K562 treated with DMSO at 1 percent for 4 hours (cell line): ENCODE measurements around the gene ELOF1. TPM values are rescaled to one million over a fixed set of nuclear protein-coding genes. Genes with fewer than 3 reads are reported as not detected.

Experiments used
- total RNA-seq: library from RNA; unstranded; fragments of 300-600 nt; gene quantifications from 2 replicates; pipeline ENCODE4 v1.2.3, GENCODE V29; 2022; ENCODE audit not compliant: insufficient read depth

The ELOF1 gene
- total RNA-seq: 119 and 127 TPM in 2 replicates

DNA sequence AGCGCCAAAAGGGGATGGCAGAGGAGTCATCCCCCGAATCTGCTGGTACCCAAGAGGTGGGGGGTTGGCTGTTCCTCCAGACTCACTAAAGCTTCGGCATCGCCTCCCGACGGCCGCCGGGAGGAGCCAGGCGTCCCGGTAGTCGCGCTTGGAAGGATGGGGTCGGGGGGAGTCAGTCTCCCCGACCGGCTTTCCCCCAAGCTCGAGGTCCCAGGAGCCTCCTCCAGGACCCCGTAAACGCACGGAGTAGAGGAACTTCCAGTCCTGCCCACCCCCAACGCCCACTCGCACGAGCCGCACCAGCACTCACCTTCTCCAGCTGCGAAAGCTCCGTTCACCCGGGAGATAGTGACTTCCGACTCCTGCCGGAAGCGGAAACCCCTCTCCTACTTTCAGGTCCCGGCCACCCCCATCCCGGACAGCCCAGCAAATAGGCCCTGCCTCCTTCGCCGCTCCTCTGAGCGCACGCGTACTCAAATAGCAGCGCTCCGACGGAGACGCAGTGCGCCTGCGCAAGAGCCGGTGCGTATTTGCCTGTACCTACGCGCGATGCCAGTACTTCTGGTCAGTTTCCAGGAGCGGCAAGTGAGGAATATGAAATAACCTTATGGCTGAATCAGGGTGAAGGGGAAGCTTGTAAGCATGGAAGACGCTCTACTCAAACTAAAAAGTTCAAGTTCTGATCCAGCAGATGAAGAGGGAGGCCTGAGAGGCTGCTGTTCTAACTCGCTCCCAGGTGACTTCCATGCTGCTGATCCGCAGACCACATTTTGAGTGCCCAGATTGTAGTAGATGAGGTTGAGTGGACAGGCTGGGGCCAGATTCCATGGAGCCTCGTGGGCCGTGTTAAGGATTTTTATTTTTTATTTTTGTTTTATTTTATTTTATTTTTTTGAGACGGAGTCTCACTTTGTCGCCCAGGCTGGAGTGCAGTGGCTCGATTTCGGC, at the start of gene ELOF1:
TSS of gene ELOF1 (minus strand) at position 350 of the 948 bp plus-strand sequence. CDS start 4,883 bp downstream, outside the sequence.

DNA sequence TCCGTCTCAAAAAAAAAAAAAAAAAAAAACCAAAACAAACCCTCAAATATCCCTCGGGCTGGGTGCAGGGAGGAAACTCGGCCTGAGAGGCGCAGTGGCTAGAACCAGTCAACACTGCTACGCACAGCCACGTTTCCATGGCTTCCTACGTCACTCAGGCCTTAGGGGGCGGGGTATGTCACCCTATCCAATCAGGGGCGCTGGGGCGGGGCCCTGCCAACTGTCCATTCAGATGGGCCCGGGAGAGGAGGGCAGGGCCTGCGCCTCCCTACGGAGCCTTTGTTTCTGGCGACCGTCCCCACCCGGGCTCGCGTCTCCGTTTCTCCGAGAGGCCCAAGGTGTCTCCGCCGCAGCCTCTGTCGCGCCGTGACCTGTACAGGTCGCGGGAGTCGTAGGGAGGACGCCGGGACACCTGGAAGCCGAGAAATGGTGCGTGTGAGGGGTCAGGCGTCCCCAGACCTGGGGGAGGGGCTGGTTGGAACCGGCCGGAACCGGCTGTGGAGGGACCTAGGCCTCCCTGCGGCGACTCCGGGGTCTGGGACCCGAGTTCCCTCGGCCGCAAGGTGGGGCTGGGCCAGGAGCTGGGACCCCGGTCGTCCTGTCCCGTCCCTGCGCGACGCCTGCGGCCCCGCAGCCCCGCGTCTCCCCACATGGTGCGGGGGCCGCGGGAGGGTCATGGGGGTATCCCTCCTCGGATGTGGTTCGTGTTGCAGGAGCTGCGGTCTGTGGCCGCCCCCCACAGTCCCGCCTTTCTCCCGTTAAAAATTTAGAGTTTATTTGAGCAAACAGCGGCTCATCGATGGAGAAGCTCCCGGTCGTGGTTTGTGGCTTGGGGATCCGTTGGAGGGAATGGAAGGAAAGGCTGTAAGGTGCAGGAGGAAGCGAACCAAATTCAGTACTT, 38.4 kb upstream of the ELOF1 start, which contains the start of gene ZNF627:
TSS of gene ZNF627 (plus strand) at position 282 of the 901 bp plus-strand sequence. CDS start at position 427, 145 bp downstream.

DNA sequence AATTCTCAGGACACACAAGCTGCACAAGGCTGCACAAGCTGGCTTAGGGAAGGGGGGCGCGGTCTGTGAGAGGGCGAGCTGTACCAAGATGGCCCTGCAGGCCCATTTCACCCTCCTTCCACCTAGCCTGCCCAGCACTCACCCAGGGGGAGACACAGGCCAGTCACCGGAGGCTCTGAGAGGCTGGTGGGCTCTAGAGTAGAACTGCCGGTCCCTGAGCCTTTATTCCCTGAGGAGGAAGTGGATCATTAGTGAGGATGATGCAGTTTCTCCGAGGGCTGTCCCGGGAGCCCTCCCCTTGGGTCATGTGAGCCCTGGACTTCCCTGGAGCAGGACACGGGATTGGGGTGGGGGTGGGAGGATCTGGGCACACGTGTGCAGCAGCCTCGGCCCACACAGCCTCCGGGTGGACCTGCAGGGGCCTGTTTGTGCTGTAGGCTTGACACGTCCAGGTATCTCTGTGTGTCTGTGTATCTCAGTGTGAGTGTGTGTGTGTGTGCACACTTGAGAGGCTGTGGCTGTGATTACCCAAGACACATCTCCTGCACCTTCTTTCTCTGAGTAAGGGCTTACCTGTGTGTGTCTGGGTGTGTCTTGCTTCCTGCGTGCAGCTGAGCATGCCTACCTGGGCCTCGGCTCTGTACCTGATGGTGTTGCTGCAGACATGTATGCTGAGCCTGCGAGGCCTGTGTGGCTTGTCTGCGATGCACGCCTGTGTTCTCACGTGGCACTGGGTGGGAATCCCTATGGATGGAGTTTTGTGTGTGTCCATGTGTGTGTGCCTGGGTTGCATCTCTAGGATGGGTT, 18.6 kb upstream of the ELOF1 start, which contains the start of gene ACP5:
TSS of gene ACP5 (minus strand) at position 195 of the 807 bp plus-strand sequence. CDS start 328 bp downstream, outside the sequence.

DNA sequence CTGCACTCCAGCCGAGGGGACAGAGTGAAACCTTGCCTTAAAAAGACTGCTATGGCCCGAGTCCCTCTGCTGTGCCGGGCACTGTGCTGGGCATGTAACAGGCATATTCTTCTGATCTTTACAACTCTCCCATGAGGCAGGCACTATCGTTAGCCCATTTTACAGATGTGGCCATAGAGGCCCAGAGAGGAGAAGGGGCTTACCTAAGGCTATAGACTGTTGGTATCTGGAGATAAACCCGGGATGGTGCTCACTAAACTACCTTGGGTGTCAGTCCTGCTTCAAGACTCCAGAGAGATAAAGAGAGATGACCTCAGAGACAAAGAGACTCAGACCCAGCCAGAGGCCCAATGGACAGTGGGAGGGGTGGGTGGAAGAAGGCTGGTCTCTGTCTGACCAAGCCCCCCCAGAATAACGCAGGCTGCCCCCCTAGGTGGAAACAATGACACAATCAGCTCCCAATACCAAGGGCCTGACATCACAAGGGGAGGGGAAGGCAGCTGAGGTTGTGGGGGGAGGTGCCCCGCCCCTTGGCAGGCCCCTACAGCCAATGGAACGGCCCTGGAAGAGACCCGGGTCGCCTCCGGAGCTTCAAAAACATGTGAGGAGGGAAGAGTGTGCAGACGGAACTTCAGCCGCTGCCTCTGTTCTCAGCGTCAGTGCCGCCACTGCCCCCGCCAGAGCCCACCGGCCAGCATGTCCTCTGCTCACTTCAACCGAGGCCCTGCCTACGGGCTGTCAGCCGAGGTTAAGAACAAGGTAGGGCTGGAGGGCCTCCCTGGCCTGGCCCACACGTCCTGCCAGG, 20.6 kb downstream of the ELOF1 start, which contains the start of gene CNN1:
TSS of gene CNN1 (plus strand) at position 620 of the 805 bp plus-strand sequence. CDS start at position 697, 77 bp downstream.

DNA sequence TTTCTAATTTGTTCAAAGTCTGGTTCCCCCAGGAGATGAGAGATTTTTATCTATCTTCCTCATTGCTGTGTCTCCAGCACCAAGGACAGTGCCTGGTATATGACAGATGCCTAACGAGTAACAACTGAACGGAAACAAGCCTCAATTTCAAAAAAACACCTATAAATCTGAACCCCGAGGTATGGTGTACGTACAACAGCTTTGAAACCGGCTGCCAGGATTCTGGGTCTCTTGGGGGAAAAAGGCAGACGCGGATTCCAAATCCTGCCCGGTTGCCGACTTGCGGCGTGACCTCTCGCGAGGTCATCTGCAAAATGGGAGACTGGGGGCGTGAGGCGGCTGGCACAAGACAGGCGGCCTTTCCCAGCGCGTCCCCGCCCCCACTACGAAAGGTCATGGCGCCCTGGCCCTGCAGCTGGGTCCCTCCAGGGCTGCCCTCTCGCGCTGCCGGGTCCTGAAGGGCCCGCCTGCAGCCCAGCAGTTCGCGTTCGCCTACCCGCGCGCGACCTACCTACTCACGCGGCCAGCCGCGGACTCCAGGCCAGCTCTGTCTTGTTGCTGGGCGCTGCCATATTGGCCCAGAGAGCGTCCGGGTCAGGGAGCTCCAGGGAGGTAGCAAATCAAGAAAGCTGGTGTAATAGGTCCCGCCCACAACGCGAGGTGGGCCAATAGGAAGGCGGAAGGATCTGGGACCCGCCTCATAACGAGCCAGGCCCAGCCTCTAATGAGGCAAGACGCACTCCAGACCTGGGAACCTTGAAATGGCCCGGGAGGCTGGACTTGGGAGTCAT, 30.3 kb downstream of the ELOF1 start, which contains the start of gene ECSIT:
TSS of gene ECSIT (minus strand) at position 584 of the 791 bp plus-strand sequence. CDS start 9,964 bp downstream, outside the sequence.

DNA sequence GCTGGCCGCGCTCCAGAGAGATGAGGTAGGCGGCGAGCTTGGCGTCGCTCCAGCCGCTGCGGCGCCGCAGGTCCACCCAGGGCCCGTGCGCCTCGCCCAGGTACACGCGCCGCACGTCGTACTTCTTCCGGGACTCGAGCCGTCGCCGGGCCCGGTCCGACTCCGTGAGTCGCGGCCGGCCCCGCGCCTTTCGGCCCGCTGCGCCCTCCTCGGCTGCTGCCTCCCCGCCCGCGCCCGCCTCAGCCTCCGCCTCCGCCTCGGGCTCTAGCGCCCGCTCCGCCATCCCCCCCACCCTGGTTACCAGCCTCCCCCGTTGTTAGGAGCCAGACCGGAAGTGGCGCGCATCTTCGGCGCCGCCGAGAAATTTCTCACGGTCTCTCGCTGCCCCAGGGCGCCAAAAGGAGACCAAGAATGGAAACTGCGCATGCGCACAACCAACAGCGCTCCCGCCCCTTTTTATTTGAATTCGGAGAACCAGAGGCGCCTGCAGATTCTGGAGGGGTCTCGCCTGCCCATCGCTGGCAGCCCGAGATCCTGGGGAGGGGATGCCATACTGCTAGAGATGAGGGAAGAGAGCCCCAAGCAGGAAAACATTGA, 53.4 kb downstream of the ELOF1 start, which contains the start of gene ZNF653:
TSS of gene ZNF653 (minus strand) at position 336 of the 597 bp plus-strand sequence. CDS start at position 283, 53 bp downstream.

Other genes with a start within 250 kb of the ELOF1 start
- gene RAB3D, start 219.6 kb downstream of the ELOF1 start, total RNA-seq: 1.4 and 3.0 TPM in 2 replicates
- gene TMEM205, start 213.0 kb downstream of the ELOF1 start, total RNA-seq: 49.9 and 65.9 TPM in 2 replicates
- 5.7 and 8.9 TPM in 2 replicates for gene CCDC159, start 212.7 kb downstream of the ELOF1 start, total RNA-seq
- 25.5 and 33.4 TPM in 2 replicates for gene PLPPR2, start 203.8 kb downstream of the ELOF1 start, total RNA-seq
- gene SWSAP1, start 184.6 kb downstream of the ELOF1 start, total RNA-seq: 2.2 and 2.7 TPM in 2 replicates
- 7.4 and 8.7 TPM in 2 replicates for gene EPOR, start 174.9 kb downstream of the ELOF1 start, total RNA-seq
- 1.1 and 1.6 TPM in 2 replicates for gene RGL3, start 139.9 kb downstream of the ELOF1 start, total RNA-seq
- not detected in 2 replicates for gene ODAD3, start 124.1 kb downstream of the ELOF1 start, total RNA-seq
- gene PRKCSH, start 123.6 kb downstream of the ELOF1 start, total RNA-seq: 335 and 345 TPM in 2 replicates
- gene ELAVL3, start 78.2 kb downstream of the ELOF1 start, total RNA-seq: not detected in 2 replicates
- gene ZNF653, start 53.4 kb downstream of the ELOF1 start, total RNA-seq: 8.6 and 10.1 TPM in 2 replicates
- 51.6 and 62.6 TPM in 2 replicates for gene ECSIT, start 30.1 kb downstream of the ELOF1 start, total RNA-seq
- 8.6 and 11.5 TPM in 2 replicates for gene CNN1, start 20.4 kb downstream of the ELOF1 start, total RNA-seq
- gene ACP5, start 18.4 kb upstream of the ELOF1 start, total RNA-seq: 117 and 159 TPM in 2 replicates
- 9.3 and 10.1 TPM in 2 replicates for gene ZNF627, start 38.3 kb upstream of the ELOF1 start, total RNA-seq
- 11.9 and 15.0 TPM in 2 replicates for gene ZNF823, start 179.7 kb upstream of the ELOF1 start, total RNA-seq
- 2.7 and 3.1 TPM in 2 replicates for gene ZNF441, start 207.8 kb upstream of the ELOF1 start, total RNA-seq
- gene ZNF491, start 239.3 kb upstream of the ELOF1 start, total RNA-seq: 0.33 TPM in 1 of 2 replicates, not detected in the other